GM18517 (cell line): Measurements from ENCODE around the gene NFATC2.
A peak's percentile ranks its signal among the peaks of the same experiment; 100 is the strongest.

Experiments used
- ATAC-seq: cut with Tn5 transposase; IDR thresholded peaks from one replicate; pipeline ENCODE4 v1.9.1; 2021; ENCODE audit warnings: mild to moderate bottlenecking, moderate library complexity; ENCODE audit not compliant: unreplicated experiment

NFATC2 gene

DNA sequence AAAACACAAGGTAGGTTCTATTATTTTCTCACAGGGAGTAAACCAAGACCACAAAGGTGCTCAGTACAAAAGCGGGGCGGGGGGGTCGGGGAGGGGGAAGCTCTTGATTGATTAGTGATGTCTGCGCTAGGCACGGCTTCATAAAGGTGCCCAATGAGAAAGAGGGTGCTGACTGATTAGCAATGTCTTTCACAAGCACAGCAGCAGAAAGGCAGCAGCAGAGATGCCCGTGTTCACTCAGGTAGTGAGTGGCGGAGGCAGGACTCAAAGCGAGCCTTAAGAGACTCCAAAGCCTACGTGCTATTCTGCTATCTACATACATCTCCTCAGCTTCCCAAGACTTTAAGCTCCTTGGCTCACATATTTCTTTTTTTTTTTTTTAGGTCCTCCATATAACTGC, 20.3 kb downstream of the NFATC2 start:
- ATAC-seq = no peak

DNA sequence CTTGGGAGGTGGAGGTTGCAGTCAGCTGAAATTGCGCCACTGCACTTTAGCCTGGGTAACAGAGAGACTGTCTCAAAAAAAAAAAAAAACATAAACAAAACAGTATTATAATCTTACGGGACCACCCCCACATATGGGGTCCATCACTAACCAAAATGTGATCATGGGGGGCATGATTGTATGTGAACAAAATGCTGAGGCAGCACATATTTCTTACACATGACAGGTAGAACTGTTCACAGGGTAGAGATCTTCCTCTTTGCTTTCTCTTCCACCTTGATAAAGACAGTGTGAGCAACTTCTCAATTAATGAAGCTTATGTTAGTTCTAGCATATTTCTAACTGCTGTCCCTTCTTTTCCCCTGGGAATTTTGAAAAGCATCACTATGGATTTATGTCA, 24.7 kb downstream of the NFATC2 start:
- ATAC-seq = no peak

DNA sequence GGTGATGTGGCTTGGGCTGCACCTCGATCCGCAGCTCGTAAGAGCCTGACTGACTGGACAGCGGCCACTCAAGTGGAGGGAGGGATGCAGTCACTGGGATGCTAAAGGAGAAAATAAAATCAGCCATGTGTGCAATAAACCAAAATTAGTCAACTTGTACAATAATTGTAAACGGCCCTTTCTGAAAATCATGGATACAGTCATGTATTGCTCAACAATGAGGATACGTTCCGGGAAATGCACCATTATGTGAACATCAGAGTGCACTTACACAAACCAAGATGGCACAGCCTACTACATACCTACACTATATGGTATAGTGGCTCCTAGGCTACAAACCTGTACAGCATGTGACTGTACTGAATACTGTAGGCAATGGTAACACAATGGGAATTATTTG, 25.7 kb downstream of the NFATC2 start:
- no peak for ATAC-seq

DNA sequence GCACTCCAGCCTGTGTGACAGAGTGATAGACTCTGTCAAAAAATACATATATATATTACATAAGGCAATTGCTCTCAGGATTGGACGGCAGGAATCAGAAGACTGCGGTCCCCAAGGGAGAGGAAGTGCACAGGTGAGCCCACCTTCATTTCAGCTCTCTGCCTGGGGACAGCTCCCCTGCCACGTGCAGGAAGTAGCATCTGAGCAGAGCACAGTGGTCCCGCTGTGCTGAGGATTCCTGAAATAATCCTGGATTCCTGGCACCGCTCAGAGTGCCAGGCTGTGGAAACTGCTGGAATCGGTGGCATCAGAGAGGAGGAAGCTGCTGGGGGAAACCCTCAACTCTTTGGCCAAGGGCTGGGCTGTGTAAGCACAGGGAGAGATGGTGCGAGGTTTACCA, 27.7 kb downstream of the NFATC2 start:
- no peak for ATAC-seq

DNA sequence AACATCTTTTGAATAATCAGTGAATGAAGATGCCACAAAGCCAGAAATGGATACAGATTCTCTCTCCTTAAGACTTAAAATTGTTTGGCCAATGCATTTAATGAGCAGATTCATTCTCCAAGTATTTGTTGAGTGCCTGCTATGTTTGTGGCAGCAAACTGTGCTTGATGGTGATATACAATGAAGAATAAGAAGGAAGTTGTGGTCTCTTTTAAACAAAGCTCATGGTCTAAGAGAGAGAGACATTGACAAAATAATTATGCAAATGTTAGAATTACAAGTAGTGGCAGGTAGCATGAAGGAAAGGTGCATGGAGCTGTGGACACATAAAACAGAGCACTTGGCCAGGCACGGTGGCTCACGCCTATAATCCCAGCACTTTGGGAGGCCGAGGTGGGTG, 28.3 kb downstream of the NFATC2 start:
- no peak for ATAC-seq

DNA sequence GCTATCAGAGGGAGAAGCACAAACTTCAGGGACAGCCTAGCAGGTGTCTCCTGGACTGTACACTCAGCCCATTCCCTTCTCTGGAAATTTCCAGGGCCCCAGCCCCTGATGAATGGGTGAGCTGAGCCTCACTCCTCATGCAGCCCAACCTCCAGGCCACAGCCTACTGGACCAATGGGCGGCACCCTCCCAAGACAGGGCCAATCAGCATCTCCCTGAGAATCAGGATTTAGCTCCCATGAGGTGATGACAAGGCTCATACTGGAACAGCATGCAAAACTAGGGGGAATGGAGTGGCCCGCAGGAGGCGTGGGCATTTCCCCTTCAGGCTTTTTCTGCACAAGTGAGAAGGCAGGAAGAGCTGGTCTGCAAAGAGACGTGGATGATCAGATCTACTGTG, 29.0 kb downstream of the NFATC2 start:
- ATAC-seq = no peak

DNA sequence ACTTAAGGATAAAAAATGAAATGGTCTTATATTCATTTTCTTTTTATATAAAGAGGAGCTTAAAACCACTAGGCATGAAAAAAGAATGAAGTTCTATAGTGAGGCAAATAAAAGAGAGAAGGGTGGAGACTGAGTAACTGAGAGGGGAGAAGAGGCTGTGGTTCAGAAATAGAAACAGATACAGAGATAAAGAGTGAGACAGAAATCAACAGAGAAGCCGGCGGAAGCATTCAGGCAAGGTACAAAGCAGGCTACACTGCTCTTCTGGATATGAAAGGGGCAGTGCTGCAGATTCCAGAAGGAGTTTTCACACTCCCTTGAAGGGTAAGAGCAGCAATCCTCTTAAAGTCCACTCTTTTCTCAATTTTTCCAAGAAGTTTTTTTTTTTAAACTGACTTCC, 29.9 kb downstream of the NFATC2 start:
- ATAC-seq = no peak

DNA sequence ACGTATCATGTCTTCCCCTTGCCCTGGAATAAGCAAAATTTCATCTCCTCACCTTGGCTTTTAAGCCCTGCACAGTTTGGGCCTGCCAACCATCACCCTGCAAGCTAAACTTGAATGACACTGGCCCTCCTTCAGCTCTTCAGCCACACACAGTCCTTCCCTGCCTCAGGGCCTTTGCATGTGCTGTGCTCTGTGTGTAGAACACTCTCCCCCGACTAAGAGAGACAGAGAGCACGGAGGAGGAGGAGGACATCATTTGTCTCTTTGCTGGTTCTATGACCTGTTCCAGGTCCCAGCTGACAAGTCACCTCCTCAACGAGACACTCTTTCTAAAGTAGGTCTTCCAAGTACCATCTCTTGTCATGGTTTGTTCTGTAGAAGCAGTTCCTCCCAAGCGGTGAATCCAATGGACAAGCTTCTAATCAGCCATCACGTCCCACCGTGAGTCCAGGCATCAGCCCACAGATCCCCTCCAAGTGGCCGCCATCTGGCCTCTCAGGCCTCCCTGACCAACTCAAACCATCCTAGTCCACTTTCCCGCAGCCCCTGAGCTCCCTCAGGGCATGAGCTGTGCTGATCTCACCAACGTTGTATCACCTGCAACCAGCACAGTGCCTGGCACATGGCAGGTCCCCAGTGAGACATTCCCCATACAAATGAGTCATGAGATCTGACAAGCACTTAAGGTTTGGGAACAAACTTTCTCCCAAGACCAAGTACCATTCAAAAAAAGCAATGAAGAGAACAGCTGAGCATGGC, 30.5 kb downstream of the NFATC2 start:
- no peak for ATAC-seq

DNA sequence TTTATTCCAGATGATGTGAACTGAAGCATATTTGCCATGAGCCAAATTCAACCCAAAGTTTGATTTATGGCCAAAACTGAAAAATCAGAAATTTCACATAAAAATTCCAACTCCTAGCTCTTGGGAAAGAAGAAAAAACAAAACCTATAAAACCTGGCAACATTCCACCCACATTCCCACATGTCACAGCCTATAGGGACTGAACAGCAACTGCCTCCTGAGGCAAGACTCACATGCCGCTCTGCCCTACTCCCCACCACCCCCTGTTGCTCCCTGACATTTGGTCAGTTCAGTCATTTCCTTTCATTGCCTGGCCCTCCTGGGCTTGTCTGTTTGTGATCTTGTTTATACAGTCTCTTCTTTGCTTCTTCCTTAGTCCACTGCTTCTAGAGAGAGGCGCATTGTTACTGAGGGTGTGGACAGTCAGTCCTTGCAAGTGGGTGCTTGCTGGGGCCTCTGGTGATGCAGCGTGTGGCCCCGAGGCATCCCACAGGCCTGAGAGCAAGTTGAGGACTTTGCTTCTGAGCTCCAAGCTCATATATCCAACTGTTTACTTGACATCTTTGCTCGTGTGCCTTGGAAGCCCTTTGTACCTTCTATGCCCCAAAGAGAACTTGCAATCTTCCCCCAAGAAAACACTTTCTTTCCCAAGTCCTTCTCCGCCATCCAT, 31.4 kb downstream of the NFATC2 start:
- no peak for ATAC-seq

DNA sequence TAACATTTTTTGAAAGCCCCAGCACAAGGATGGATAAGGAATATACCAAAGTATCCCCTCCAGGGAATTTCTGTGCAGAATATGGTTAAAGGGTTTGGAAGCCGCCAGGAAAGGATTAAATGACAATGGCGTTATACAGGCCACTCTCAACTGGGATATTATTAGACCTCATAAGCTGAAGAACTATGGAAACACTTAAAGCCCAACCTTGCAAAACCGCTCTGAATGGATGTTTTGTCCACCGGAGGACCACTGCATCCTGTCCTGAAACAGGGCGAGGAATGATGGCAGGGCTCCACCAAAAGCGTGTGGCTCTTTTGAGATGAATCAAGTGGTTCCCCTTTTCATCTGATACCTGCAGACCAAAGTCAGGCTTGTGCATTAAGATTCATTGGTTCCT, 32.4 kb downstream of the NFATC2 start:
- ATAC-seq = no peak

DNA sequence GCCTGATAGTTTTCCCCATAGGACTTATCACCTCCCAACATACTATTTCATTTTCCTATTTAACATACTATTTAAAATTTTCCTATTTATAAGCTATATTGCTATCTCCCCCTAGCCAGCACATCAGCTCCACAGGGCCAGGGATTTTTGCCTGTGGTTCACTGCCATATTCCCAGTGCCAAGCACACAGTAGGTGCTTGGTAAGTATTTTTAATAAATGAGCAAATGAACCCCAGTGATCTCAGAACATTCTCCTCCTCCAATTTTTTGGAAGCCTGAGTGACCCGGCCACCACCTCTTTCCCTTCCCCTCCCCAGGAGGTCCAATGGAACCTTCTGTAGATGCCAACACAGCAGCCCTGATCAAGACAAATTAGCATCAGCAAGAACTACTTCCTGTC, 33.3 kb downstream of the NFATC2 start:
- ATAC-seq = no peak

DNA sequence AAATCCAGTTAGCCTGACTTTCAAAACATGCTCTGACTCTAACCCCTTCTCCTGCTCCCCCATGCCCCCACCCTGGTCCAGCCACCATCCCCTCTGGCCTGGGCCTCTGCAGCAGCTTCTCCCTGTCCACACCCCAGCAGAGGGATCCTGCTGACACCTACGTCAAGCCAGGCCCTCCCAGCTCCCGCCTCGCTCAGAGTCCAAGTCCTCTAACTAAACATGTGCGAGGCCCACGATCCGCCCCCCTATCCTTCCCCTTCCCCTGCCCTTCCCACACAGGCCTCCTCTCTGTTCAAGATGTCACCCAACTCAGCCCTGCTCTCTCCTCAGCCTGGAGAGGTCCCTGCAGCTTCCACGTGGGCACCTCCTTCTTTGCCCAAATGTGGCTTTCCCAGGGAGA, 33.7 kb downstream of the NFATC2 start:
- ATAC-seq = no peak

DNA sequence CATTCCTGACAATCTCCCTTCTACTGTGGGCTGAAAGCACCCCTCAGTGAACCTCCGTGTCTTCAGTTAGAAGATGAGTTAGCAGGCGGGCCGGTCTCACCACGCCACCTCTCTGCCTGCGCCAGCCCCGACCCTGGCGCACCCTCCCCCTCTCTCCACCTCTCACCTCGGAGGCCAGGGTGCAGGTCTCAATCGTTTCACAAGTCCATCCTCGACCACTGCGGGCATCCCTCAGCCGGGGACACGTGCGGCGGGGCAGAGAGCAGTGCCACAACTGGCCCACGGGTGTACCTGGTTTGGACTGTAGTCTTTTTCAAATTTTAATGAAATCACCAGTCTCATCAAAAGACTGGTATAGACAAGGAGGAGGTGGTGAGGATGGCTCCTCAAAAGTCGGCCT, 34.4 kb downstream of the NFATC2 start:
- no peak for ATAC-seq

DNA sequence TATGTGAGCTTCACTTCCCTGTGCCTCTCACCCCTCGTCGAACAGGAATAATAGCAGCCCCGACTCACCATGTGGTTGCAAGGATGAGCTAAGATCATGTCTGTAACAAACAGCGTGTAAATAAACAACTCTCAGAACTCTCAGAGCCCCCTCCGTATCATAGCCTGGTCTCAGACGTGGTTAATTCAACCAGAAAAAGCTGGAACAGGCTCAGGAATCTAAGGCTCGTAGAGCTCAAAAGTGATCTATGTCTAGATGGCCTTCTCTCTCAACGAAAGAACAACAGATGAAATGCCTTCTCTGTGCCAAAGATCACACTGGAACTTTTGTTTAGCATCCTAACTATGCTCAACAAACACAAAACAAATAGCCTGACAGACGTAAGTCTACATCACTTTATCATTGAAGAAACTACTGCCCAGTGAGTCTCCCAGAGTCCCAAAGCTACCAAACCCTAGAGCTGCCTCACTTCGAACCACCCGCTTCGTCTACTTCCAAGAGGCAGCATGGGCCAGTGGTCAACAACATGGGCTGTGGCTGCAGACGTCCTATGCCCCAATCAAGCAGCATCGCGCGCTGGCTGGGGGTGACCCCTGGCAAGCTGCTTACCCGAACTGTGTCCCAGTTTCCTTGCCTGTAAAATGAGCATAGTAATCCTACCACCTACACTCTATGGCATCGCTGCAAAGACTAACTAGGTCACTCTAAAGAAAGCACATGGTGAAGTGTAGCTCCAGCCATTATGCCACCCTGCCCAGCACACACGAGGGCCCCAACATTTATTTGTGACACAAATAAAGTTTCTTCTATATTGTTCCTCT, 35.1 kb downstream of the NFATC2 start:
- ATAC-seq = no peak

DNA sequence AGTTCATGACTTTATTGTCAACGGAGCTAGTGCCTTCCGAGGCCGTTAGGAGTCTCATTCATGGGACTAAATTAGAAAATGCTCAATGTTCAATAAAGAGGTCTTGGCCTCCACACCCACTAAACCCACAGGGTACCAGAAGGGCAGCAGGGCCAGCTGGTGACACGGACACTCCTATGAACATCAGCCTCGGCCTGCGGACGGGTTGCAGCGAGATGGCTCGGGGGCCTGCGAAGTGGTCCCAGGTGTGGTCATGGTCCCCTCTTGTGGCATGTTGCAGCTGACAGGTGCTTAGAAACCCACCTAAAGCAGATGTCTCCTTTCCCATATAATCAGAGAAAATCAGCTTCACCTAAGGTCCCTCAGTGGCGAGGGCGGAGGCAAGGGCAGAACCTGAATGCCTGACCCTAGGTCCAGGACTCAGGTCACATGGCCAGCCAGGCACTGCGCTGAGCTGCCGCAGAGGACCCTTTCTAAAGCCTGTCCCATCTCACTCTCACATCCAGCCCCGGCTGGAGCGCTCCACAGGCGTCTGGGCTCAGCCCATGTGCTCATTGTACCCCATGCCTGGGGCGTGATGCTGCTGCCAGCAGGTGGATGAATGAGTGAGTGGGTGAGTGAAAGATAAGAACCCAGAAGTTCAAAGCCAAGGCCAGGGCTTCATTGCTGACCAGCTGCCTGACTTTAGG, 35.8 kb downstream of the NFATC2 start:
- ATAC-seq = no peak

DNA sequence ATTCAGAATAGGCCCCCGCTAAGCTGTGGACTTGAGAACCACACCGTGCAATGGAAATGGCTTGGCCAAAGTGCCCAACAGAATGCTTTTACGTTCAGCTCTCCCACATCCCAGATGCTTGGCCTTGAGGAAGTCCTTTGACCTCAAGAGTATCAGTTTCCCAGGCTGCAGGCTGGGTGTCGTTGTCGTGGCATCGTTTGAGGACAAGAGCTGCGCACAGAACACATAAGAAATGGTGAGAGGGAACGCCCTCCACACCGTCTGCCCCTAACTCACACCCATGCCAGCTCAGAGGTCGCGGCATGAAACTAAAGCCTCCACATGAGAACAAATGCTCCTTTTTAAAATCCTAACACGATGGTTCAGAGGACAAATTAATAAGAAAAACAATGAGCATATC, 37.0 kb downstream of the NFATC2 start:
- no peak for ATAC-seq

DNA sequence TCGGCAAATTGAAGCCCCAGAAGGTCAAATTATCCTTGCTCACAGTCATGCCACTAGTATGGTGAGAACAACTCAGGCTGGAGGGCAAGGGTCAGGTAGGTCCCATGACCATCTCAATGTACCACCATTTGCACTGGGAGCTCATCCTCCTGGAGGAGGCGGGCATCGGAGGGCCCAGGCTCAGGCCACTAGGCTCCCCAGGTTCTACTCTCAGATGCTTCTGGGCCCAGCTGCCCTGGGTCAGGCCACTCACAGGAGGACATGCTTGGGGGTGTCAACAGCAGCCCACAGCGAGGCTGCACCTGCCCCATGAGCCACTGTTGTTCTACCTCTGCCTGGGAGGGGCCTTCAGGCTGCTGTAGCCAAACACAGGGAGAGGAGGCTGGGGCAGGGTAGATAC, 39.1 kb downstream of the NFATC2 start:
- no peak for ATAC-seq

DNA sequence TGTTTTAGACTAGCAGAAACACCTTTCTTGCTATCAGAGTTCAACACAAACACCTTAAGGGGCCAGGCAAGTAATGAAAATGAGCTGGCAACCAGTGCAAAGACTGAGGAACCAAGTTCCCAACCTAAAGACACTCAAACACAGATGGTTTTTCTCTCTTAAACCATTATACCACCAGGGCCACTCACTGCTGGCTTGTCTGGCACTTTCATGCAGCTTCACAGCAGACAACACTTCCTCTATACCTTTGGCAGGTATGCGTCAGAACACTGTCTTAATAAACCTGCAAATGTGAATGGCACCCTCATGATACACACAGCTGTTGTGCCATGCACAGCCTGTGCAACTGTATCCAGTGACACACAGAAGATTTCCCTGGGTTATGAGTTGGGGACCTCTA, 41.6 kb downstream of the NFATC2 start:
- no peak for ATAC-seq

DNA sequence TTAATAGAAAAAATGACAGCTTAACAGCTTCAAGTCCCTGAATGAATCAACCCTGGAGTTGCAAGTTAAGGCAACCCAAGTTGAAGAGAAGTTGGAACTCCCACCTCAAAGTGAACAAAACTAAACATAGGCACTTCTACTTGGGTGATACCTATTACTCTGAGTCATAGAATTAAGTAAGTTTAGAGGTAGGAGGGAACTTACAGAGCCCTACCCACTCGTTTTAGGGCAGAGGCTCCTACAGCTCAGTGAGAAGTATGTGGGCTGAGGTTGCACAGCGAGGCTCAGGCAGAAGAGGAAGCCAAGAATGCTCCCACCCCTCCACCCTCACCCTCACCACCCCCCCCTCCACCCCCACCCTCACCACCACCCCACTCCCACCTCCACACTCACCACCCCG, 42.2 kb downstream of the NFATC2 start:
- ATAC-seq = peak; percentile 77

DNA sequence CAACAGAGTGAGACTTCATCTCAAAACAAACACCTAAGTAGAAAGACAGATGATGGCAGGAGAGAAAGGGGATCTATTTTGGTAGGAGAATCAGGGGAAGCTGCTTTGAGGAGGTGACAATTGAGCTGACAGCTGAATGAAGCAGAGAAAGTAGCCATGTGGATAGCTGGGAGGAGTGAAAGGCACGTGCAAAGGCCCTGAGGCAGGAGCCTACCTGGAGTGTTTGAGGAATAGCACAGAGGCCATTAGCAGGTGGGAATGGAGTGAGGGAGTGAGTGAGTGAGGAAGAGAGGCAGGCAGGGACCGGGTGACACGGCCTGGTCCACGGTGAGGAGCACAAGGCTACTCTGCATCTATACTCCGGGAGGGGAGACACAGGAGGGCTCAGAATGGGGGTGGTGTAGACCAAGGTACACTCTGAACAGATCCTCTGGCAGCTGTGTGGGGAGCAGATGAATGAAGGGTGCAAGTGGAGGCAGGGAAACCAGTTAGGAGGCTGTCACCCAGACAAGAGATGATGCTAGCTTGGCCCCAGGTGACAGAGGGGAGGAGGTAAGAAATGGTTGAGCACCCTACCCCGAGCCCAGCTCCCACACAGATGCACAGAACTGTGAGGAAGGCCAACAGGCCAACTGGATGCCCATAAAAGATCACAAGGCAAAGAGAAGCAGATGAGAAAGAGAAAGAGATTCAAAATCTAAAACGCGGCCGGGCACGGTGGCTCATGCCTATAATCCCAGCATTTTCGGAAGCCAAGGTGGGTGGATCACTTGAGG, 43.6 kb downstream of the NFATC2 start:
- no peak for ATAC-seq
